ENCODE measurements around the gene NPC1L1. TPM values are rescaled to one million over a fixed set of nuclear protein-coding genes. Genes with fewer than 3 reads are reported as not detected.
A peak's percentile ranks its signal among the peaks of the same experiment; 100 is the strongest.

Gene NPC1L1
- total and polyA plus RNA-seq, 2 donors from 2014 or later = 0.88 to 2.4 TPM

DNA sequence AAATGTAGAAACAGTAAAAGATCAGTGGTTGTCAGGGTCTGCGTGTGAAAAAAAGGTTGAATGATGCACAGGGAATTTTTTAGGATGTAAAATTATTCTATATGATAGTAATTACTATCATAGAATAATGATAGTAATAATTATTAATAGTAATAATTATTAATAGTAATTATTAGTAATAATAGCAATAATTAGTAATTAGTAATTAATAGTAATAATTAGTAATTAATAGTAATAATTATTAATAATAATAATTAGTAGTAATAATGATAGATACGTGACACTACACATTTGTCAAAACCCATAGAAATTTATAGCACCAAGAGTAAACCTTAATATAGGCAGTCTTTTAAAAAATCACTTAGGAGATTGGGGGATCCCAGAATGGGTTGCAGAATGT lies 46.2 kb downstream of the NPC1L1 start:
- intact Hi-C loops (cut with DNase I) = no loop called here
- H3K9ac ChIP-seq (ENCODE audit: low read length in 3 of 3) = no peak overlapping the region
- H3K4me1 ChIP-seq (ENCODE audit: control insufficient read depth in 2 of 3, insufficient read depth in 2 of 3, low read depth in 1 of 3, low read length in 3 of 3) = peaks cover 0 to under 1% (median 0%) of the 10 kb centered on the region in 3 donors
- H3K27me3 ChIP-seq (ENCODE audit: control insufficient read depth, insufficient read depth, low read length) = peaks cover 3% of the 10 kb centered on the region
- H3K9me3 ChIP-seq (ENCODE audit: control insufficient read depth in 2 of 3, insufficient read depth in 1 of 3, low read length in 3 of 3) = no peaks in the 10 kb centered on the region
- DNase-seq = no peak
- no peak for FAIRE-seq
- no peak overlapping the region for H3K4me3 ChIP-seq (ENCODE audit: low read length in 3 of 3)
- TF ChIP-seq, protein P1, sequence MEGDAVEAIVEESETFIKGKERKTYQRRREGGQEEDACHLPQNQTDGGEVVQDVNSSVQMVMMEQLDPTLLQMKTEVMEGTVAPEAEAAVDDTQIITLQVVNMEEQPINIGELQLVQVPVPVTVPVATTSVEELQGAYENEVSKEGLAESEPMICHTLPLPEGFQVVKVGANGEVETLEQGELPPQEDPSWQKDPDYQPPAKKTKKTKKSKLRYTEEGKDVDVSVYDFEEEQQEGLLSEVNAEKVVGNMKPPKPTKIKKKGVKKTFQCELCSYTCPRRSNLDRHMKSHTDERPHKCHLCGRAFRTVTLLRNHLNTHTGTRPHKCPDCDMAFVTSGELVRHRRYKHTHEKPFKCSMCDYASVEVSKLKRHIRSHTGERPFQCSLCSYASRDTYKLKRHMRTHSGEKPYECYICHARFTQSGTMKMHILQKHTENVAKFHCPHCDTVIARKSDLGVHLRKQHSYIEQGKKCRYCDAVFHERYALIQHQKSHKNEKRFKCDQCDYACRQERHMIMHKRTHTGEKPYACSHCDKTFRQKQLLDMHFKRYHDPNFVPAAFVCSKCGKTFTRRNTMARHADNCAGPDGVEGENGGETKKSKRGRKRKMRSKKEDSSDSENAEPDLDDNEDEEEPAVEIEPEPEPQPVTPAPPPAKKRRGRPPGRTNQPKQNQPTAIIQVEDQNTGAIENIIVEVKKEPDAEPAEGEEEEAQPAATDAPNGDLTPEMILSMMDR (IDR thresholded peaks at IDR 0.05; ENCODE audit: borderline replicate concordance, extremely low read depth, insufficient read depth) = no peak
- H3K36me3 ChIP-seq (ENCODE audit: control insufficient read depth in 2 of 3, insufficient read depth in 3 of 3, low read length in 3 of 3) = no peaks in the 10 kb centered on the region
- H3K27ac ChIP-seq (ENCODE audit: low read depth in 2 of 2, low read length in 2 of 2) = no peak overlapping the region

DNA sequence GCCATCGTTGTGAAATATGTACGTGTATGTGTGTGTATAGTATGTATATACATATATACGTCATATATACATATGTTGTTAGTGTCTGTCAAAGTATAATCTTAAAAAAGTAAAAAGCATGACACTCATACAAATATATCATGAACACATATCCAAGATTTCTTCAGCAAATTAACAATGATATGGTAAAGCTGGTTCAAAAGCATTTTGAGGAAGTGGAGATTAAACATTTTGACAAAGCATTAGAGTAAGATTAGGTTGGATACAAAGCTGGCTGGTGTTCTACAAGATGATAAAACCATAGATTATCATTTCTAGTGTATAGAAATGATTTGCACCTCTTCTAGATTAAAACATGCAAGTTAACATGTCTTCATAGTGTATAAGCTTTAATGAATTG lies 49.9 kb downstream of the NPC1L1 start:
- no peak for FAIRE-seq
- Histone ChIP-seq H3K9me3 (ENCODE audit: control insufficient read depth in 2 of 3, insufficient read depth in 1 of 3, low read length in 3 of 3) (no peaks in the 10 kb centered on the region), H3K4me1 (ENCODE audit: control insufficient read depth in 2 of 3, insufficient read depth in 2 of 3, low read depth in 1 of 3, low read length in 3 of 3) (peaks cover 3 to 24% (median 8%) of the 10 kb centered on the region in 3 donors), H3K4me3 (ENCODE audit: low read length in 3 of 3) (peak overlapping the region; percentile 74 to 95 (median 84)), H3K27ac (ENCODE audit: low read depth in 2 of 2, low read length in 2 of 2) (peak overlapping the region; percentile 95 to 96), H3K9ac (ENCODE audit: low read length in 3 of 3) (peak overlapping the region; percentile 77 to 92 (median 88)), H3K27me3 (ENCODE audit: control insufficient read depth, insufficient read depth, low read length) (peaks cover 1% of the 10 kb centered on the region), H3K36me3 (ENCODE audit: control insufficient read depth in 2 of 3, insufficient read depth in 3 of 3, low read length in 3 of 3) (no peaks in the 10 kb centered on the region)
- intact Hi-C loops (cut with DNase I) = no loop called here
- DNase-seq = no peak
- TF ChIP-seq, protein P1 (IDR thresholded peaks at IDR 0.05; ENCODE audit: borderline replicate concordance, extremely low read depth, insufficient read depth) = no peak

DNA sequence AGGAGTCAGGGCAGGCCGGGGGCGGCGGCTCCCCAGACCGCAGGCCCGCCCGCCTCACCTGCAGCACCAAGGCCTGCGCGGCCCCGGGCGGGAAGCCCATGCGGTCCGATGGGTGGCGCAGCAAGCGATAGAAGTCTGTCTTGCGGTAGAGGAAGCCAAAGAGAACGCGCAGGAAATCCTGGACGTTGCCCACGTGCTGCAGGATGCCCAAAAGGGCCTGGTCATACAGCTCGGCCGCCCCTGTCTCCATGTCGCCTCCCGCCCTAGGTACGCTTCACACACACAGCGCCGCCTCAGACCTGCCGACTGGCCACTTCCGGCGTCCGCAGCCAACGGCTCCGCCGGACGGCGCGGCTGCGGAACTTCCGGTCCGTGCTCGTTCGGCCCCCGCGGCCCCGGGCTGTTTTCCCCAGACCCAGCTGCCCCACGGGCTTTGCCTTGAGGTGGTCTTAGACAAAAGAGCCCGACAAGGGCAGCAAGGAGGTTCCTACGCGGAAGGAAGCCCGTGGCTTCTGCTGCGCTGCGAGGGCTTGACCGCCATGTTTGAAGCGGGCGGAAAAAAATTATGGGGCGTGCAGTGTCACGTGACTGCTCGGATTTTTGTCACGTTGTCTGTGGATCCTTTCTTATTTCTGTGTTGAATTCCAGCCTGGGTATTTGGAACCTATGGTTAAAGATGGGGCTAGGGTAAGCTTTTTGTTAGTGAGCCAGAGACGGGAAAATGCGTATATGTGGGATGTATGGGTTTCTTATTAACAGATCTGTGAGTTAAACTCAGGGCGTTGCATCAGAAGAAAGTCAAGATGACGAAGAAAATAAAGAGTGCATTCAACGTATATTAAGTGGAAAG lies 50.6 kb downstream of the NPC1L1 start, which contains the start of gene NUDCD3:
TSS of gene NUDCD3 (minus strand) at position 308 of the 850 bp plus-strand sequence. CDS start at position 250, 58 bp downstream.
- H3K27me3 ChIP-seq (ENCODE audit: control insufficient read depth, insufficient read depth, low read length) = no peaks in the 10 kb centered on the region
- TF ChIP-seq, protein P1 (IDR thresholded peaks at IDR 0.05; ENCODE audit: borderline replicate concordance, extremely low read depth, insufficient read depth) = no peak
- intact Hi-C loops (cut with DNase I) = no loop called here
- peak within 1 kb of the TSS; percentile 77 to 92 (median 88) for H3K9ac ChIP-seq (ENCODE audit: low read length in 3 of 3)
- H3K9me3 ChIP-seq (ENCODE audit: control insufficient read depth in 2 of 3, insufficient read depth in 1 of 3, low read length in 3 of 3) = no peaks in the 10 kb centered on the region
- no peaks in the 10 kb centered on the region for H3K36me3 ChIP-seq (ENCODE audit: control insufficient read depth in 2 of 3, insufficient read depth in 3 of 3, low read length in 3 of 3)
- H3K27ac ChIP-seq (ENCODE audit: low read depth in 2 of 2, low read length in 2 of 2) = peak within 1 kb of the TSS; percentile 95 to 96
- peak; percentile 87 to 96 (median 92) for DNase-seq
- H3K4me1 ChIP-seq (ENCODE audit: control insufficient read depth in 2 of 3, insufficient read depth in 2 of 3, low read depth in 1 of 3, low read length in 3 of 3) = peaks cover 3 to 29% (median 10%) of the 10 kb centered on the region in 3 donors
- peak within 1 kb of the TSS; percentile 74 to 95 (median 84) for H3K4me3 ChIP-seq (ENCODE audit: low read length in 3 of 3)
- no peak for FAIRE-seq
